Measurements from ENCODE around the gene GRIN3B.

GRCh38 chr19:996051-996838 lies 4.0 kb upstream of the GRIN3B start:
- no peak for TF ChIP-seq EP300 (IDR thresholded peaks at IDR 0.05)
- TF ChIP-seq, protein P1, sequence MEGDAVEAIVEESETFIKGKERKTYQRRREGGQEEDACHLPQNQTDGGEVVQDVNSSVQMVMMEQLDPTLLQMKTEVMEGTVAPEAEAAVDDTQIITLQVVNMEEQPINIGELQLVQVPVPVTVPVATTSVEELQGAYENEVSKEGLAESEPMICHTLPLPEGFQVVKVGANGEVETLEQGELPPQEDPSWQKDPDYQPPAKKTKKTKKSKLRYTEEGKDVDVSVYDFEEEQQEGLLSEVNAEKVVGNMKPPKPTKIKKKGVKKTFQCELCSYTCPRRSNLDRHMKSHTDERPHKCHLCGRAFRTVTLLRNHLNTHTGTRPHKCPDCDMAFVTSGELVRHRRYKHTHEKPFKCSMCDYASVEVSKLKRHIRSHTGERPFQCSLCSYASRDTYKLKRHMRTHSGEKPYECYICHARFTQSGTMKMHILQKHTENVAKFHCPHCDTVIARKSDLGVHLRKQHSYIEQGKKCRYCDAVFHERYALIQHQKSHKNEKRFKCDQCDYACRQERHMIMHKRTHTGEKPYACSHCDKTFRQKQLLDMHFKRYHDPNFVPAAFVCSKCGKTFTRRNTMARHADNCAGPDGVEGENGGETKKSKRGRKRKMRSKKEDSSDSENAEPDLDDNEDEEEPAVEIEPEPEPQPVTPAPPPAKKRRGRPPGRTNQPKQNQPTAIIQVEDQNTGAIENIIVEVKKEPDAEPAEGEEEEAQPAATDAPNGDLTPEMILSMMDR (IDR thresholded peaks at IDR 0.05), result no peak
